GM06990 (cell line): ENCODE results near the gene LRRC75B.
"Not testable (repeated sequence)": the region's sequence is repeated elsewhere in the genome, so short reads cannot be mapped to it uniquely, and the experiment has no call there.

Experiments
- DNase-seq: peaks from one replicate; pipeline ENCODE4 v3.0.0-alpha.2; 2011; ENCODE audit not compliant: insufficient read length; ENCODE audit errors: extremely low read depth
- H3K27me3 ChIP-seq: replicated peaks from 2 replicates; pipeline ENCODE4 v1.6.0; 2011; ENCODE audit warnings: low read length; ENCODE audit not compliant: control insufficient read depth, insufficient read depth
- H3K36me3 ChIP-seq: 2 replicates; pipeline ENCODE4 v1.5.1; 2011; ENCODE audit warnings: low read length; ENCODE audit not compliant: control insufficient read depth, insufficient read depth
- H3K4me3 ChIP-seq: replicated peaks from 2 replicates; pipeline ENCODE4 v1.5.1; 2011; ENCODE audit warnings: low read depth, mild to moderate bottlenecking, control low read depth, low read length
- CTCF ChIP-seq: IDR thresholded peaks from 2 replicates; pipeline ENCODE4 v1.5.1; 2011; ENCODE audit warnings: low read length, control low read depth, mild to moderate bottlenecking, inconsistent platforms; ENCODE audit not compliant: insufficient read depth, poor library complexity, severe bottlenecking

The LRRC75B gene

DNA sequence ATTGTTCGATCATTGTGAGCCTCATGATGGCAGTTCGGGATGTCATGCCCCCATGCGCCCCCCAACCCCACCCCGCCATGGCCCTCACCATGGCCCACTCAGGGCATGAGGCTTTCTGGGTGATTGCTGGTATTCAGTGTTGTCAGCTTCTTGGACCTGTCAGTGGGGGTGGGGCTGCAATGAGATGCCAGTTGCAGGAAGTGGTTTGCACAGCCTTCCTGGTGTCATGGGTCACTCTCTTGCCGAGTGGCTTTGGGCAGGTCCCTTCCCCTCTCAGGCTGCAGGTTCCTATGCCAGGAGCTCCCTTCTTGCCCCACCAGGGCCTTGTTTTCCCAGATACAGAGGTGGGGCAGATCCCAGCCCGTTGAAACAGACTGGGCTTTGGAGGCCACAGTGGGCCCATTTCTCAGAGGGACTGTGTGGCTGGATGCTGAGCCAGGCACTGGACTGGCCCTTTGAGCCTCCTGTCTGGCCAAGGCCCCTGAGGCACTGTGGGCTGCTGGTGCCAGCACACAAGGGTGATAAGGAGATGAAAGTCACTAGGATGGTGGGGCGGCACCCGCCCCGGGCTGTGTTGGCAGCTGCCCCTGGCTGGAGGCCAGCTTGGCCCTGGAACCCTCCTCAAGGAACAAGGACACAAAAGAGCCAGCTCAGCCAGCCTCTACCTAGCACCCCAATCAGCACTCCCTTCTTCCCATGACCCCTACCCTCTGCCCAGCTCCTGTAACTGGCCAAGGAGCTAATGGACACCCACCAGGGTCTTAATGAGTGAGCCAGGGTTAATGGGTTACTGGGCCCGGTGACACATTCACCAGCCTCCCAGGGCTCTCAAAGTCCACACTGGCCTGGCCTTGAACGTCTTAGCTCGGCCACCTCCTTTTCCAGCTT lies 8.6 kb upstream of the LRRC75B start:
- H3K27me3 ChIP-seq = no peaks in the 10 kb centered on the region
- no peak overlapping the region for H3K4me3 ChIP-seq
- TF ChIP-seq CTCF = no peak
- no peaks in the 10 kb centered on the region for H3K36me3 ChIP-seq
- no peak for DNase-seq

DNA sequence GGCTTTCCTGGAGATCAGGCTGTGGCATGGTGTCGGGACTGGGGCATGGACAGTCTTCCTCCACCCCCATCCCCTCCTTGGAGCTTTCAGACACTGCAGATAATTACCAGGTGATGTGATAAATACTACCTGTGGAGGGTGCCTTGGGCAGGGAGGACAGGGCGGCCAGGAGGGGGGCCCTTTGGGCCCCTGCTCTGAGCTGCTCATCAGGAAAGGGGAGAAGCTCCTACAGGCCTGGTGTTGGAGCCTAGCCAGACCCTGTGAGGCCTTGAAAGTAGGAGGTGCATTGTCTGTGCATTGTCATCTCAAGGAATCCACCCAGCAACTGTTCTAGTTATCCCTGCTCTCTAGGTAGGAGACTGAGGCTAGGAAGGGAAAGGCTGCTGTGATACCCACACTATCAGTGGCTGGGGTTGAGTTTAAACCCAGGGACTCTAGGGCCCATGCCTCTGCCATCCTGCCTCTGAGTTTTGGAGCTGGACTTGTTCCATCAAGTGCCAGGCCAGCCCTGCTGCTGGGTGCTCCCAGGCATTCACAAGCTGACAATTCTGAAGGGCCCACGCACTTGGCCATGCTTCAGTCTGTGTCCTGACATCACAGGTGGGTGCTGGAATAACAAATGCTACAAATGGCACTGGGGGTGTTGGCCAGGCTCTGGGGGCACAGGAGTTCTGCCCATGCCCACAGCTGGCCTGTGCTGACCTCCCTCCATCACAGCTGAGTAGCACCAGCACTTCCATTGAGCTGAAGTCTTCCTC lies 7.3 kb upstream of the LRRC75B start:
- H3K27me3 ChIP-seq, H3K4me3 ChIP-seq, DNase-seq, H3K36me3 ChIP-seq: not testable (repeated sequence)

DNA sequence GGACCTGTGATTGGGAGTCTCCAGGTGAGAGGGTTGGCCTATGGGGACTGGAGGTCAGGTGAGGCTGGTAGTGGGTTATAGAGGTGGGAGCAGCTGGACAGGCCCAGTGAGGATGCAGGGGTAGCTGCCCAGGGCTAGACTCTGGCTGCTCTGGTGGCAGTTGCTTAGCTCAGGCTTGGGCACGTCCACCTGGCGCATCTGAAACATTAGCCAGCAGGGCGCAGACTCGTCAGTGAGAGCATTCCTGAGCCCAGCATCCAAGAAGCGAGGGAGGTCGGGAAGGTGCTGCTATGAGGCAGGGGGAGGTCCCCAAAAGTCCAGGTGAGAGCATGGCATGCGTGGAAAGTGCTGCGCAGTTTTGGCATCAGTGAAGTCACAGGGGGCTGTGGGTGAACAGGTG lies 6.6 kb upstream of the LRRC75B start:
- H3K4me3 ChIP-seq = no peak overlapping the region
- TF ChIP-seq CTCF = no peak
- H3K36me3 ChIP-seq = no peaks in the 10 kb centered on the region
- DNase-seq = no peak
- no peaks in the 10 kb centered on the region for H3K27me3 ChIP-seq

DNA sequence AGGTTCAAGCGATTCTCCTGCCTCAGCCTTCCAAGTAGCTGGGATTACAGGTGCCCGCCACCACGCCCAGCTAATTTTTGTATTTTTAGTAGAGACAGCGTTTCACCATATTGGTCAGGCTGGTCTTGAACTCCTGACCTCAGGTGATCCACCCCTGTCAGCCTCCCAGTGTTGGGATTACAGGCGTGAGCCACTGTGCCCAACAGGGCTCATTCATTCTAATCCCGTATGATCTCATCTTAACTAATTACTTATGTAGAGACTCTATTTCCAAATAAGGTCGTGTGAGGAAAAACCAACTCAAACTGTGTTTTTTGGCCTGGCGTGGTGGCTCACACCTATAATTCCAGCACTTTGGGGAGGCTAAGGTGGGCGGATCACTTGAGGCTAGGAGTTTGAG lies 4.2 kb upstream of the LRRC75B start:
- DNase-seq, H3K27me3 ChIP-seq, H3K36me3 ChIP-seq, H3K4me3 ChIP-seq: not testable (repeated sequence)

- TF ChIP-seq CTCF = no peak
- Histone ChIP-seq H3K4me3 (no peak overlapping the region), H3K27me3 (no peaks in the 10 kb centered on the region), H3K36me3 (no peaks in the 10 kb centered on the region)
- DNase-seq = no peak
Observed at GRCh38 chr22:24595863-24596262, 3.0 kb upstream of the LRRC75B start.

- no peak for DNase-seq
- TF ChIP-seq CTCF = no peak
- H3K36me3 ChIP-seq = no peaks in the 10 kb centered on the region
- H3K27me3 ChIP-seq = no peaks in the 10 kb centered on the region
- H3K4me3 ChIP-seq = no peak overlapping the region
Observed at GRCh38 chr22:24595228-24595627, 2.4 kb upstream of the LRRC75B start.
